ENCODE measurements around the gene SIGLEC10.

DNA sequence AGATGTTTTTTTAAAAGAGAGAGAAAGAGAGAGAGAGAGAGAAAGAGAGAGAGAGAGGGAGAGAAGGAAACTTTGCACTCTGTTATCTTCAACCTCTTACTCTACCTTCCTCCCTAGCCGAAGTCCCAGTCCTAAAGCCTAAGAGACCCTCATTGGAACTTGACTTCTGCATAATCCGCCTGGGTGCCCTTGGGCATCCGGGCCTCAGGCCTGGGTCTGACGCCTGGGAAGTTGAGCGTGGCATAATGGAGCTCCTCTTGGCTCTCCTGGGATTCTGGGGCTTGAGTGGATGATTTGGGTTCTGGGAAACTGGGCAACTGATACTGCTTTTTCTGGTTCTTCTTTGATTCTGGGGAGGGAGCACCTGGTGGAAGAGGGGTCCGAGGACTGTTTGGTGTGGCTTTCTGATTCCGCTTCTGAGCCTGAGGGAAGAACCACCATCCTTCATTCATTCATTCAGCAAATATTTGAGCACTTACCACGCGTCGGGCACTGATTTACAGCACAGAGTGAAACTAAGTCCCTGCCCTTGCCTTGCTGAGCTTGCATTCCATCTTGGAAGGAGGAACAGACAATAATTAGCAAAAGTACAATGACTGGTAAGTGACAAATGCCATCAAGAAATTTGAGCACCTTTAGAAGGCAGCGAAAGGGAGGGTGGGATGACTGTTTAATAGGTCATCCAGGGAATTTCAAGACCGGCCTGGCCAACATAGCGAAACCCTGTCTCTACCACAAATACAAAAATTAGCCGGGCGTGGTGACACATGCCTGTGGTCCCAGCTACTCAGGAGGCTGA is 6.3 kb downstream of the SIGLEC10 start:
- TF ChIP-seq, protein P1, sequence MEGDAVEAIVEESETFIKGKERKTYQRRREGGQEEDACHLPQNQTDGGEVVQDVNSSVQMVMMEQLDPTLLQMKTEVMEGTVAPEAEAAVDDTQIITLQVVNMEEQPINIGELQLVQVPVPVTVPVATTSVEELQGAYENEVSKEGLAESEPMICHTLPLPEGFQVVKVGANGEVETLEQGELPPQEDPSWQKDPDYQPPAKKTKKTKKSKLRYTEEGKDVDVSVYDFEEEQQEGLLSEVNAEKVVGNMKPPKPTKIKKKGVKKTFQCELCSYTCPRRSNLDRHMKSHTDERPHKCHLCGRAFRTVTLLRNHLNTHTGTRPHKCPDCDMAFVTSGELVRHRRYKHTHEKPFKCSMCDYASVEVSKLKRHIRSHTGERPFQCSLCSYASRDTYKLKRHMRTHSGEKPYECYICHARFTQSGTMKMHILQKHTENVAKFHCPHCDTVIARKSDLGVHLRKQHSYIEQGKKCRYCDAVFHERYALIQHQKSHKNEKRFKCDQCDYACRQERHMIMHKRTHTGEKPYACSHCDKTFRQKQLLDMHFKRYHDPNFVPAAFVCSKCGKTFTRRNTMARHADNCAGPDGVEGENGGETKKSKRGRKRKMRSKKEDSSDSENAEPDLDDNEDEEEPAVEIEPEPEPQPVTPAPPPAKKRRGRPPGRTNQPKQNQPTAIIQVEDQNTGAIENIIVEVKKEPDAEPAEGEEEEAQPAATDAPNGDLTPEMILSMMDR (IDR thresholded peaks at IDR 0.05): no peak
- no peak for TF ChIP-seq POLR2A (IDR thresholded peaks at IDR 0.05)

Measured in tibial nerve (tissue), 3 donors.